Stimulated activated CD4-positive, alpha-beta T cell treated with anti-CD3 and anti-CD28 coated beads, Interleukin-2, amount 100 ng/mL, for 48 hours (primary cell): ENCODE measurements around the gene POMGNT1.

Experiments used
- DNase-seq, 2 donors: peaks; one replicate each; pipeline ENCODE4 v3.0.0-alpha.2; 2020

The POMGNT1 gene

DNA sequence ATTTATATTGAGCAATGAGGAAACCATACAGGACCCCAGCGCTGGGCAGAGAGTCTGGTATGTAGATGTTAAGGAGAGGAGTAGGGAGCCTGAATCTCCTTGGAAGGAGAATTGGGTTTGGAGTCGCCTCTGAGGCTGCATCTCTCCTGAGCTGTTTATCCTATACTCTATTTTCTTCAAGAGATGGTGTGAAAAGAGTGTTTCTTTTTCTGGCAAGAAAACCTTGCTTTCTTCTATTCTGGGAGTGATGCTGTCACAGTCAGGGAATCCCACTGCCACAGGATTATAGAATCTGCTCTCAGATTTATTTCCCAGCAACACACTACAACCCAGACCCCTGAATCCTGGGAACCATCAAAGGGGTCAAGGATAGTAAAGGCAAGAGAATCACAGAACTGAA lies 8.2 kb upstream of the POMGNT1 start:
- DNase-seq: no peak

DNA sequence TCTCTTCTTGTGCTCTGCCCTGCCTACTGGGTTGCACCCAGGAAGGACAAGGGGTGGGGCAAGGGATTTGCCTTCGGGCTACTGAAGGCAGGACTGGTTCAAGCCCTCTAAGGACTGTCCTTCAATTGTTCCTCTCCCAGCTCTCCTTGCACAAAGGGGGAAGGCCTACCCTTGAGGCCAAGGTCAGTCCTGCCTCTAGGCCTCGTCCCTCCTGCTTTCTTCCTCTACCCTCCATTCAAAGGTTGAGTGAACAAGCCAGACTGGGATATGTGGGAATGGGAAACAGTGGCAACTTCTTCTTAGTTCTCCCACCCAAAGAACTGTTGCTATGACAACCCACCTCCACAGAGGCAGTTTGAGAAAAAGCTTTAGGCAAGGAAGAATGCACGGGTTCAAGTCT lies 7.6 kb upstream of the POMGNT1 start:
- no peak for DNase-seq

DNA sequence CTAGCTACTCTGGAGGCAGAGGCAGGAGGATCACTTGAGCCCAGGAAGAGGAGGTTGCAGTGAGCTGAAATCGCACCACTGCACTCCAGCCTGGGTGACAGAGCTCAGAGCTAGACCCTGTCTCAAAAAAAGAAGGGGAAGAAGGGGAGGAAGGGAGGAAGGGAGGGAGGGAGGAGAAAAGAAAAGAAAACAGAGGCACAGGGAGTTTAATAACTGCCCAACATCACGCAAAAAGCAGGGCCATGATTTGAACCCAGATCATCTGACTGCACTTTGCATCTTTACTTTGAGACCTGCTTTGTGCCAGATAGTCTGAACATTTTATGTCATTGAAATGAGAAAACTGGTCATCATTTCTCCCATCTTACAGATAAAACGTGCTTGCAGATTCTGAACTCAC lies 6.9 kb upstream of the POMGNT1 start:
- DNase-seq: no peak

DNA sequence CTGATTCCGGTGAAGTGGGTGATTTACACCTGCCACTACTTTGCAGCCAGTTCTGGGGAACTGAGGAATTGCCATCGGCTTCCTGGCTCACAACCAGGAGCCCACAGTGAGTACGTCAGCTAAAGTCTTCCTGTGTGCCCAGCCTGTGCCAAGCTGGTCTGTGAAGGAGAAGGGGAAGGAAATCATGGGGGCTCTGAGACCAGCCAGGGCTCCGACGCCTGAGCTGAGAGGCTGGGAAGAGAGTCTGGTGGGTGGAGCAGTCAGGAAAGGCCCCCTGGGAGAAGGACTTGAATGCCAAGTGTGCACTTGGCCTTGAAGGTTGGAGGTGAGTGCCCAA lies 6.1 kb upstream of the POMGNT1 start:
- DNase-seq: no peak

DNA sequence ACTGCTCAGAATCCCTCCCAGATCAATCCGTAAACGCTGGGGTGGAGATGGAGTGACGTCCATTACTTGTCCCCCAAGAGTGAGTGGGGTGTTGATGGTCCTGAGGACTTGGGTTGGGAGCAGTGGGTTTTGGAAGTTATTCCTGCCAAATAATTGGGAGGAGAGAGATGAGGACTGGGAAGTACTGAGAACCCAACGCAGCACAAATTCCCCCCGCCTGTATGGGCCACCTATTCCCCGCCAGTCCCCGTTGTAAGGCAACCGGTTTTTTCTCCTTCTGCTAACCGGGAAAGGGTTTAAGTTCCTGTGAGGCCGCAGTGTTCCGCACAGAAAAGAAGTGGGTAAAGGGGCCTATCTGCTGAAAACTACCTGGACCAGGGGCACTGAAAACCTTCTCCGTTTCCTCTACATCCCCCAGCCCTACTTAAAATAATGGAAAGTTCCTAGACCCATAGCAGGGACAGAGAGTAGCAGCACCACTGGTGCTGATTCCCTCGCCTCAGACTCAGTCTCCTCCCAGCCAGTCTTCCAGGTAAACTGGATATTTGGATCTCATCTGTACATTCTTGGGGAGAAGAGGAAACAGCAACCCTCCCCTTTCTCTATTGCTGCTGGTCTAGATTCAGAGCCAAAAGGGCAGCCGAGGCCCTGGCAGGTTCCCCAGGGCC lies 5.6 kb upstream of the POMGNT1 start:
- DNase-seq: no peak

DNA sequence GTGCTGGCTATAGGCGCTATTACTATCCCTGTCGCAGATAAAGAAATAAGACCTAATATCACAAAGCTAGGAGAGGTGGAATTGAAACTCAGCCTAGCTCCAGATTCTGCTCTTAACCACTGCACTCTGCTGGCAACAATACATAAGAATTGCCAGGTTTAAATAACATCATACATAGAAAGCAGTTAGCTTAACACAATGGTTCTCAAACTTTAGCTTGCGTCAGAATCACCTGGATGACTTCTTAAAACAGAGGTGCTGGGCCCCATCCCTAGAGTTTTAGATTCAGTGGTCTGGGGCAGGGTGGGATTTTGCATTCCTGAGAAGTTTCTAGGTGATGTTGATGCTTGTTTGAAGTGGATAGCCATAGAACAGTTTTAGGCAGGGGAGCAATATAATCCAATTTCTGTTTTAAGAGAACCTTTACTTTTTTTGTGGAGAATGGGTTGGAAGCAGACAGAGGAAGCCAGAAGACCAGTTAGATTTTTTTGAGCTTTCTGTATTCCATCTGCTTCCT lies 1.1 kb upstream of the POMGNT1 start:
- DNase-seq: no peak

DNA sequence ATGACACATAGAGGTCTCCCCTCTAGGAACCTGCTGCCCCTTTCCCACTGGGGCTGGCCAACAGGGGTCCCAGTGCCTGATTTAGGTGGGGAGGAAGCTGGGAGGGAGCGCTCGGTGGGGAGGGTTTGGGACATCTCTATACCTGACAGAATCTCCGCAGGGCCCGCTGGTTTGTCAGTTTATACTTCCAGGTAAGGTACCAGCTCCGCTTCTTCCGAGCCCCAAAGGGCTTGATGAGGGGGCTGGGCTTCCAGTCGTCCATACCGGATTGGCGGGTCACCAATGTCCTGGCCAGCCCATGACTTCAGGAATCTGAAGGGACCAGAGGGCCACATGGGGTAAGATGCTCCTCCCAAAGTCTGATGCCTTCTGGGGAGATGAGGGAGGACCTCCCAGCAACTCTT lies 672 bp downstream of the POMGNT1 start:
- DNase-seq: no peak

DNA sequence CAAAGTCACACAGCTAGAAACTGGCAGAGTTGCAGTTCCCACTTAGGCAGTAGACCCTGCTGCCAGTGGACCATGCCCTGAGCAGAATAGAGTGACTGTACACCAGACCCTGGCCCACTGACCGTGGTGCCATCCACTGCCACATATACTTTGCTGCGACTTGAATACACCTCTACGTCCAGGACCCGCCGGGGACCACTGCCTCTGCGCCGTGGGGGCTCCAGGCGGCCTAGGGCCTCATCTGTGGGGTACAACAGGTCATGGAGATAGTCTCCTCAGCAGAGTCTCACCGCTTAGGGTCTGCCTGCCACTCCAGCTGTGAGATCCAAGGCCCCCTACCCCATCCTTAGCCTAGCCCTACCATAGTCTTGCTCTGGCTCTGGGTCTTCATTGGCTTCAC lies 1.6 kb downstream of the POMGNT1 start:
- DNase-seq: no peak

DNA sequence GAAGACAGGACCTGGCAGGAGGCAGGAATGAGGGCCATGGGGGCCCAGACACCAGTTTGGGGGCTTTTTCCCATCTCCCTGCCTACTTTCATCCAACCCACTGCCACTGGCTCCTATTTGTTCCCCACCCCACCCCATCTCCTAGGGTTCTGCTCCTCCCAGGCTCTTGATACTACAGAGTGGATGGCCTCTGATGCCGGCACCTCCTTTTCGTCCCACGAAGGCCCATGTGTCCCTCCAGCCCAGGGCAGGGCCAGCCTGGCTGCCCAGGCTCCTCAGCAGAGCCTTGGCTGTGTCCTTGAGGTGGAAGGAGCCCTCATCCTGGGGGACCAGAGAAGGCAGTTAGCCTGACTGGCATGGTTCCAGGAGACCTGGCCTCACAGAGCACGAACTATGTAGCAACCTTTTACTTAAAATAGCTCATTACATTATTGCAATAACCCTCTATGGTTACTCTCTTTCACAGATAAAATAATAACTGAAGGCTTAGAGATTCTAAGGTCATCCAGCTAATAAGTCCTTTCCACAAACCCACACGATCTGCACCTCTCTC lies 3.5 kb downstream of the POMGNT1 start:
- DNase-seq: no peak

DNA sequence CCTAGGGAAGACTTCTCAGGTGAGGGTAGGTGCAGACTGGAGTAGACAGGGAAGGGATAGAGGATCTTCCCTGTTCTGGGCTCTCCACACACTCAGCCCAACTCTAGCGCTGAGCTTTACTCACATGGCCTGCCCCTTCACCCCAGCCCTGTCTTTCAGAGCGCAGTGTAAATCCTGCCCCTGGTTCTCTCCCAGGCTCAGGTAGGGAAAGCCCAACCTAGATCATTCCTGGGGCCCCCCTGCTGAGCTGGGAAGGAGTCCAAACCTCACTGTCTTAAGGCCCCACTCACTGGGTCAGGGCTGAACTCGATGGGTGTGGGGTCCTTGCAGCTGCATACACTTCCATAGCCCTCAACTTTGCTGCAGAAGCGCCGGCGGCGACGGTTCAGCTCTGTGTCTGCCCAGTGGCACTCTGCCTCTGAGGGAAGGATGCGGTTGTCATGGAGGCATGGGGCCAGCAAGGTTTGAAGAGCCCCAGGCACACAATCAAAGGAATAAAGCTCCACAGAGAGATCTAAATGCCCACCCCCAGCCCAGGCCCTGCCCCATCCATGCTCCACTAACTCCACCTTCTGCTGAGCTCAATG lies 4.2 kb downstream of the POMGNT1 start:
- no peak for DNase-seq

DNA sequence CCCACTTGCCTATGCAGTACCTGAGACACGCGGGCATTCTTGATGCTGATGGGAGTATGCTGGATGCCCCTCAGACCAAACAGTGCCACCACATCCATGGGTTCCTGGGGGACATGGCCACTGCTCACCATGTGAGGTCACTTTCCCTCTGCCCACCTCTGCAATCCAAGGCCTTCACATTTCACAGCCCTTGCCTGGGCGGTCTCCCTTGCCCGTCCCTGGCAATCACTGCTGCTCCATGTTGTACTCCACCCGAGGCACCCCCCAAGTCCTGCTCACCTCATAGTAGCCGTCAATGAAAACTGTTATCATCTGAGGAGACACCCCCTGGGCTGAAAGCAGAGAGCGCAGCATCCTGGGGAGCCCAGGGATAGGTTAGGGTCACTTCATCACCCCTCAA lies 4.9 kb downstream of the POMGNT1 start:
- DNase-seq: no peak

DNA sequence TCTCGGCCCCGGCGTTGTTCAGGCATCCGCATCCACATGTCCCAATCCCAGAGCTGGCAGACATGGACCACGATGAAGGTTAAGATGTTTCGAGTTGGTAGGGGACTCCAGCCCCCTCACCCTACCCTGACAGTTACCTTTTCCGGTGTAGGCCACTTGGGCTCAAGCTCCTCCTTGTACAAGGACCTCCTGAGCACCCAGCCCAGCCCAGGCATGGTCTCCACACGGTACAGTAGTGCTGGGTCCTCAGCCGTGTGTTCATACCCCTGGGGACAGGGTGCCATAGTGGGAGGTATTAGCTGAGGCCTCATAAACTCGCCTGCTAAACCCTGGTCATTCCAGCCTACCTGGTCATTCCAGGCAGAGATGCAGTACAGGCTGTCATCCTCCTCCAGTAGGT lies 6.1 kb downstream of the POMGNT1 start:
- DNase-seq: no peak

DNA sequence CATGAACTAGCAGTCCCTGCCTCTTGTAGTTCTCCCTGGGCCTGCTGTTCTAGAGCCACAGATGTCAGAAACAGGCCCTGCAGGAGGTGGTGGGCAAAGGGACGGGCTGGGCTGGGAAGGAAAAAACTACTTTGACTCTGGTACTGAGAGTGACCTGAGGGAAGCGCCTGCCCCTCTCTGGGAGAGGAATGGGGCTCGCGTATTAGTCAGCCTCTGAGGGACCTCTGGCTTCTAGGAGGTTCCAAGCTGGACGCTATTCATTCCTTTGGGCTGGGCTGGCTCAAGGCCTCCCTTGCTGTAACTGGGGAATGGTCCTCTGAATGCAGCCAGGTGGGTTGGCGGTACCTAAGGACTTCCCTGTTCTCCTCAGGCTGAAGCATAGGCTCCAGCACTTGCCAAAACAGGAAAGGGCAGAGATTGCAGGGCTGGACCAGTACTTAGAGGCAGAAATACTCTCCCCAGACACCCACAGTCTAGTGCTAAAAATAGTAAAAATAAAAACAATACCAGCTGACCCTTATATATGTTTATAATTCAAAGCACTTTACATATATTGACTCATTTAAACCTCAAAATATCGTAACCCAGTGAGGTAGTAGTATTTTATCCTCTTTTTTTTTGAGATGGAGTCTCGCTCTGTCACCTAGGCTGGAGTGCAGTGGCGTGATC lies 7.1 kb downstream of the POMGNT1 start:
- DNase-seq: no peak

DNA sequence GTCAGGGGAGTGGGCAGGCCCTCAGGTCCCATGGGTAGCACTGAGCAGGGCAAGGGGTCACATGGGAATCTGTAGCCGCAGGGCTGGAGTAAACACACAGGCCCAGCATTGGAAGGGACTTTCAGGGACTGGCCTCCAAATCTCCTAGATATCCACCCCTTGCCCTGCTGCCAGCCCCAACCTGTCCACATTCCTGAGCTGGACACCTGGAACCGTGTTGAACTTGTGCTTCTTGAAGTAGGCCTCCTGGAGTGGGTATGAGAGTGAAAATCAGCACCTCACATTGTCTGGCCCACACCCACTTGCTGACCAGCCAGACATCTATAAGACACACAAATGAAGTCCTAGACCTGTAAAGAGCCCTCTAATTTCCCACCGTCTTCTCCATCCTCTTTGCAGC lies 7.7 kb downstream of the POMGNT1 start:
- no peak for DNase-seq

DNA sequence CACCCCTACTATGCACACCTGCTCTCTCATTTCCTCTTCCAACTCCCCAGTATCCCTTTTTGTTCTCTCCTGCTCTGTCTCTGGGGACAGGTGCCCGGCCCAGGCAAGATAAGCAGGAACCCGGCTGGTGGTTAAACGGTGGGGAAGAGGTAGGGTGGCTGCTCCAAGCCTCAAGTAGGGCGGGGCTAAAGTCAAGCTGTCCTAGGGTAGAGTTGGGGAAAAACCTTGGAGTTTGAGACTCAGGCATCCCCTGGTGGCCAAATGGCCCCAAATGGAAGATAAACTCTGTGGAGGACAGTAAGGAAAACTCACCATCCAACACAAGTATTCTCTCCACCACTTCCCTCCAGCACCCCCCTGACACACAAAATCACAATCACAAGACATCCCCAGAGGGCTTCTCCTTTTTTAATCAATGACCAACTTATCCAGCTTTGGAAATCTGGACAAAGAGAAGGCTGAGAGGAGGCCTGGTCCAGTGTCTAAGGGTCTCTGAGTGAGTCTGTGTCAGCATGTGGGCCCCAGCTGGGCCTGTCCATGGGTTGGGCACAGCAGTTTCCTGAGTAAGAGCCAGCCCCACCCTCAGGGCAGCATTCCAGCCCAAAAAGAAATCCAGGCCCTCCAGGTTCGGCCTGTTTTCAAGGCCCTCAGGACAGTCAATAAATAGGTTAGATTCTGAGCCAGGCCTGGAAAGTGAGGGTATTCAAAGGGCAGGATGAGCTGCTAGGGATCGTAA lies 9.8 kb downstream of the POMGNT1 start:
- DNase-seq: no peak

DNA sequence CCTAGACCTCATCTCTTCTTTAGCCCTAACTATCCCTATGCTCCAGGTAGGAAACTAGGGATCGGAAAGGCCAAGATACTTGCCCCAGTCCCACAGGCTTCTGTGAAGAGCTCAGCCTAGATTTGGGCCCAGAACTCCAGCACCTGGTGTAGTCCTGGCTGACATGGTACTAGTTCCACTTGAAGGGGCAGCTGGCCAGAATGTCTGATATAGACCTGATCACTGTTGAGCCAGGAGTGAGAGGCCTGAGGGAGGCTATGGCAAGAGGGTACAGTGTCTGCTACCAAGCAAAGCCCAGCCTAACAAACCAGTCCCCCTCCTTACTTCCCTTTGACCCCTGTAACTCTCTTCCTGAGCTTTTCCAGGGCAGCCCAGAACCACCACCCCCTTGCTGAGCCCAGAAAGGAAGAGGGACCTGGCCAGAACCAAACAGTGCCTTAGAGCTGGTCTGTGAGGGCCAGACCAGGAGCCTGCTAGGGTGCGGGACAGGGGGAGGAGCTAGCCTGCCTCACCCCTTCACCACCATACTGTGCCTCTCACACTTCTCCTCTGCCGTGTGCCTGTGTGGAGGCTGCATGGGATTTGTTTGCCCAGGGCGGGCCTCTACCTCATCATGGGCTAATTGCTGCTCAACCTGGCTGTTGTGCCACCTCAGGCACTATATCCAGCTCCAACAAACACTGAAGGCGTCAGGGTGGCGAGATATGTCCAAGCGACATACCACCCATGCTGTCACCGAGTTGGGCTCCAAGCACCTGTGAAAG lies 10.9 kb downstream of the POMGNT1 start:
- no peak for DNase-seq

DNA sequence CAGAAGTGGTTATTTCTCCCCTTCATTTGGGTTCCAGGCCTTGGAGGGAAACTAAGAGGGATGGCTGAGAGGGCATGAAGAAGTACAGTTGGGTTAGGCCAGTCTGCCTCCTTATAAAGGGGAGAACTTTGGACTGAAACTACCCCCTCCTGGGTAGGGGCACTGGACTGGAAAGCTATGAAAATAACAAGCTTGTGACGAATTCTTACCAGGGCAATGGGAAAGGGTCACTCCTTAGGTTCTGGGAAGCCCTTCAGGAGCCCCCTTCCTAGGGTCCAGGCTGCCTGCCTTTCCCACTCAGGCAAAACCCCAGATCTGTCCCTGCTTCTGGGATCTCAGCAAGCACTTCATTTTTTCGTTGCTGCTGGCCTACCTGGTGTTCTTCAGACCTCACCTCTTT lies 12.2 kb downstream of the POMGNT1 start:
- DNase-seq: no peak

DNA sequence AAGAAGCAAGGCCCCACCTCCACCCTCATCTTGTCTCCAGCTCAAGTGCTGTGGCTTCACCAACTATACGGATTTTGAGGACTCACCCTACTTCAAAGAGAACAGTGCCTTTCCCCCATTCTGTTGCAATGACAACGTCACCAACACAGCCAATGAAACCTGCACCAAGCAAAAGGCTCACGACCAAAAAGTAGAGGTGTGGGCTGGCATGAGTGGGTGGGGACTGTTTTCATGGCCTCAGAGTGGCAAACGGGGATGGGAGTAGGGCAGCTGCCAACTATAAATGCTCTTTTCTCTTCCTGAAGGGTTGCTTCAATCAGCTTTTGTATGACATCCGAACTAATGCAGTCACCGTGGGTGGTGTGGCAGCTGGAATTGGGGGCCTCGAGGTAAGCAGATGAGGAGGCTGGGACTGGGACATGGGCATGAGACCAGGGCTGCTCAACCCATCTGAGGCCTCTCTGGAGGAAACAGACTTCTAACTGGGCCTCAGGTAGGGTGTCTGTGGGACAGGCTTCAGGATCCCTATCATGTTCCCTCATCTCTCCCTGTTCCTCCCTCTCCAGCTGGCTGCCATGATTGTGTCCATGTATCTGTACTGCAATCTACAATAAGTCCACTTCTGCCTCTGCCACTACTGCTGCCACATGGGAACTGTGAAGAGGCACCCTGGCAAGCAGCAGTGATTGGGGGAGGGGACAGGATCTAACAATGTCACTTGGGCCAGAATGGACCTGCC lies 13.1 kb downstream of the POMGNT1 start:
- DNase-seq: peak; percentile 45 to 50

DNA sequence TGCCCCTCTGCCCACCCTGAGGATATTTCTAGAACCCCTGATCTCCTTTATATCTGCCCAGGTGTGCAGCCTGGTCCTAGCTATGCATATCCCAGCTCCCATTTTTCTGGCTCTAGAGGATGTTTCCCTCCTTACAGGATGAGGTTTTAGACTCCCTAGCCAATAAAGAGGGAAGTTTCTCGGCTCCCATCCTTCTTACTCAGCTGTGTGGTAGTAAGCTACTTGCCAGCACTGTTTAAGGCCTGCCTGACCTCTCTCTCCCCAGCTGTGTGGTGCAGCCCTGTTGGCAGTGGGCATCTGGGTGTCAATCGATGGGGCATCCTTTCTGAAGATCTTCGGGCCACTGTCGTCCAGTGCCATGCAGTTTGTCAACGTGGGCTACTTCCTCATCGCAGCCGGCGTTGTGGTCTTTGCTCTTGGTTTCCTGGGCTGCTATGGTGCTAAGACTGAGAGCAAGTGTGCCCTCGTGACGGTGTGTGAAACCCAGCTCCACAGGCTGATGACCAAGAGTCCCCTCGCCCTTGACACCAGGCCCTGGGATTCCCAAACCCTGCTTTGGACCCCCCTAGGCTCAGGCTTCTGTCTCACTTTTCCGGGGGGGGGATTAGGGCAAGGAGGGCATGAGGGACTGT lies 14.2 kb downstream of the POMGNT1 start:
- DNase-seq: no peak

DNA sequence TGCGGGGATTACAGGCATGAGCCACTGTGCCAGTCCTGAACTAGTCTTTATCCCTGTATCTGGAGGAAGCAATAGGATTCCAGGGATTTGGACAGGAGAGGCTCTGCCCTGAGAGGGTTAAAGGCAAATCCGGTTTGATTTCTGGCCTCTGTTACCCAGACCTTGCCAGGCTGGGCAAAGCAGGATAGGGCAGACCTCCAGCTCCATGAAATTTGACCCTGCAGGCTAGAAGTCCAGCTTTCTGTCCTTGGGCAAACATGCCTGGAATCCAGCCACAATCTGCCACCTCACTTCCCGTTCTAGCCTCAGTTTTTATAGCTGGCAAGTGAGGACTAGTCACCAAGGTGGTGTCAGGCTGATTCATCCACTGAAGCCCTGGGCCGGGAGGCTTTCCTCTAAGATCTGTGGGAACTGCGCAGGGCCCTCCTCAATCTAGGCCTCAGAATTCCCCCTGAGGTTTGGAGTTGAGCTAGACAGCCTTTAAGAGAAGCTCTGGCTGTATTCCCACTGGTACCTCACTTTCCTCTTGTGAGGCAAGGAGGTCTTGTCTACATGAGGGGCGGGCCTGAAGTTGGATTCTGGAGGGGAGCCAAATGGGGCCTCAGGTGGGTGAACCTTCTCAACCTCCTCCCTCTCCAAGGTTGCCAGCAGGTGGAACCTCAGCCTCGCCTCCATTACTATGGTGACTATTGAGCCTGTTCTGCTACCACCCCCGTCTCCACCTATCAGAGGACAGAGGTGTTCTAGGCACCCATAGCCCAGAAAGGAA lies 15.0 kb downstream of the POMGNT1 start:
- no peak for DNase-seq
